DMS 273 treated with DMSO at 0.1 percent for 48 hours (cell line): ENCODE results near the gene MAPK8.

Experiments used
- DNase-seq: peaks from one replicate; lab custom pipeline; 2025; lab: John Stamatoyannopoulos, UW

The MAPK8 gene

GRCh38 chr10:48384699-48384982, 78.2 kb downstream of the MAPK8 start:
- no peak for DNase-seq

GRCh38 chr10:48389272-48389671, 82.8 kb downstream of the MAPK8 start:
- no peak for DNase-seq

GRCh38 chr10:48389846-48390557, 83.5 kb downstream of the MAPK8 start:
- DNase-seq = no peak

- DNase-seq = no peak
Measured at GRCh38 chr10:48390558-48390871, 84.0 kb downstream of the MAPK8 start.

- DNase-seq = no peak
Measured at GRCh38 chr10:48390933-48391845, 84.7 kb downstream of the MAPK8 start.

- DNase-seq = no peak
Measured at GRCh38 chr10:48391994-48392393, 85.5 kb downstream of the MAPK8 start.

- no peak for DNase-seq
Measured at GRCh38 chr10:48398261-48398660, 91.8 kb downstream of the MAPK8 start.

GRCh38 chr10:48399056-48399541, 92.6 kb downstream of the MAPK8 start:
- no peak for DNase-seq

- no peak for DNase-seq
Measured at GRCh38 chr10:48399551-48399950, 93.1 kb downstream of the MAPK8 start.

- DNase-seq = no peak
Measured at GRCh38 chr10:48400129-48400849, 93.8 kb downstream of the MAPK8 start.

- DNase-seq = no peak
Measured at GRCh38 chr10:48400850-48401220, 94.4 kb downstream of the MAPK8 start.

GRCh38 chr10:48404646-48405045, 98.2 kb downstream of the MAPK8 start:
- no peak for DNase-seq

GRCh38 chr10:48406204-48406603, 99.7 kb downstream of the MAPK8 start:
- DNase-seq = no peak

- no peak for DNase-seq
Measured at GRCh38 chr10:48406658-48407057, 100.2 kb downstream of the MAPK8 start.

GRCh38 chr10:48410503-48410902, 104.0 kb downstream of the MAPK8 start:
- DNase-seq = no peak

GRCh38 chr10:48411510-48411909, 105.0 kb downstream of the MAPK8 start:
- DNase-seq = no peak

GRCh38 chr10:48412081-48412480, 105.6 kb downstream of the MAPK8 start:
- no peak for DNase-seq

- DNase-seq = no peak
Measured at GRCh38 chr10:48412933-48413332, 106.5 kb downstream of the MAPK8 start.

GRCh38 chr10:48414160-48414559, 107.7 kb downstream of the MAPK8 start:
- no peak for DNase-seq

GRCh38 chr10:48414778-48415177, 108.3 kb downstream of the MAPK8 start:
- no peak for DNase-seq

- no peak for DNase-seq
Measured at GRCh38 chr10:48416584-48417232, 110.2 kb downstream of the MAPK8 start.

- no peak for DNase-seq
Measured at GRCh38 chr10:48417374-48417773, 110.9 kb downstream of the MAPK8 start.
